WTC11 (cell line): Measurements from ENCODE around the gene DDIT4L. TPM values are rescaled to one million over a fixed set of nuclear protein-coding genes. Genes with fewer than 3 reads are reported as not detected.

Experiments used
- ATAC-seq: fragments of 200-7000 bp; cut with Tn5 transposase; 2 replicates; pipeline ENCODE4 v1.10.0; 2021; ENCODE audit warnings: mild to moderate bottlenecking, moderate library complexity
- CTCF ChIA-PET: fragments of 300-600 bp; sonication (Branson Sonifier 250); formaldehyde crosslinking; loops from one replicate; lab custom pipeline; 2021; ENCODE audit warnings: antibody characterized with exemption; lab: Charles Lee
- POLR2A ChIA-PET: fragments of 350-600 bp; sonication (Branson Sonifier 250); formaldehyde crosslinking; loops from one replicate; lab custom pipeline; 2021; ENCODE audit warnings: antibody characterized with exemption; lab: Charles Lee
- DNase-seq: peaks from one replicate; pipeline ENCODE4 v3.0.0; 2021; ENCODE audit warnings: low spot score
- H3K27ac Mint-ChIP-seq: 2 replicates; pipeline ENCODE4 v1.8.0; 2021; ENCODE audit warnings: mixed read lengths
- H3K27me3 Mint-ChIP-seq: 2 replicates; pipeline ENCODE4 v1.8.0; 2021; ENCODE audit warnings: low read depth, mild to moderate bottlenecking, moderate library complexity, mixed read lengths
- H3K36me3 Mint-ChIP-seq: 2 replicates; pipeline ENCODE4 v1.8.0; 2021; ENCODE audit warnings: mixed read lengths
- H3K4me1 Mint-ChIP-seq: 2 replicates; pipeline ENCODE4 v1.8.0; 2022; ENCODE audit warnings: mixed read lengths
- H3K4me3 Mint-ChIP-seq: 2 replicates; pipeline ENCODE4 v1.8.0; 2021; ENCODE audit warnings: mild to moderate bottlenecking, moderate library complexity, mixed read lengths
- H3K9me3 Mint-ChIP-seq: 2 replicates; pipeline ENCODE4 v1.8.0; 2021; ENCODE audit warnings: mixed read lengths
- ESRRA ChIP-seq: sonication (generic); formaldehyde crosslinking; IDR thresholded peaks from 2 replicates; pipeline ENCODE4 v1.8.1; 2022; ENCODE audit warnings: mild to moderate bottlenecking, missing genetic modification reagents, borderline replicate concordance
- ETV6 ChIP-seq: sonication (generic); formaldehyde crosslinking; IDR thresholded peaks from 2 replicates; pipeline ENCODE4 v1.8.1; 2022; ENCODE audit warnings: mild to moderate bottlenecking, missing genetic modification reagents
- FOXJ3 ChIP-seq: sonication (generic); formaldehyde crosslinking; IDR thresholded peaks from 2 replicates; pipeline ENCODE4 v1.9.0; 2021; ENCODE audit warnings: missing genetic modification reagents, mild to moderate bottlenecking, borderline replicate concordance
- FOXK1 ChIP-seq: sonication (generic); formaldehyde crosslinking; IDR thresholded peaks from 2 replicates; pipeline ENCODE4 v1.8.0; 2022; ENCODE audit warnings: mild to moderate bottlenecking, moderate library complexity, missing genetic modification reagents
- FOXP1 ChIP-seq: sonication (generic); formaldehyde crosslinking; IDR thresholded peaks from 2 replicates; pipeline ENCODE4 v1.8.0; 2022; ENCODE audit warnings: missing genetic modification reagents, mild to moderate bottlenecking, moderate library complexity, borderline replicate concordance
- GABPB1 ChIP-seq: sonication (generic); formaldehyde crosslinking; IDR thresholded peaks from 2 replicates; pipeline ENCODE4 v1.8.1; 2023; ENCODE audit warnings: mild to moderate bottlenecking, missing genetic modification reagents
- KAT7 ChIP-seq: sonication (generic); formaldehyde crosslinking; IDR thresholded peaks from 2 replicates; pipeline ENCODE4 v1.8.1; 2023; ENCODE audit warnings: missing genetic modification reagents, mild to moderate bottlenecking, borderline replicate concordance
- ZNF138 ChIP-seq: sonication (generic); formaldehyde crosslinking; conservative IDR thresholded peaks from 2 replicates; pipeline ENCODE4 v1.8.1; 2022; ENCODE audit warnings: mild to moderate bottlenecking, moderate library complexity, missing genetic modification reagents
- ZNF396 ChIP-seq: fragments of 250-450 bp; sonication (Bioruptor Pico); IDR thresholded peaks from 2 replicates; pipeline ENCODE4 v1.8.0; 2021; ENCODE audit warnings: mild to moderate bottlenecking, moderate library complexity, borderline replicate concordance
- ZNF423 ChIP-seq: fragments of 250-450 bp; sonication (Bioruptor Pico); IDR thresholded peaks from 2 replicates; pipeline ENCODE4 v2.1.2; 2022; ENCODE audit warnings: mild to moderate bottlenecking, moderate library complexity
- total RNA-seq: library from RNA; stranded (reverse); gene quantifications from 3 replicates; pipeline ENCODE4 v1.2.3, GENCODE V29; 2021
- TF ChIP-seq, protein P1 (sequence below): sonication (generic); formaldehyde crosslinking; IDR thresholded peaks from 2 replicates; pipeline ENCODE4 v1.8.1; 2022; ENCODE audit warnings: mild to moderate bottlenecking, moderate library complexity, missing genetic modification reagents
- TF ChIP-seq, protein P2 (sequence below): sonication (generic); formaldehyde crosslinking; conservative IDR thresholded peaks from 2 replicates; pipeline ENCODE4 v1.8.1; 2023; ENCODE audit warnings: mild to moderate bottlenecking, low read depth, missing genetic modification reagents, moderate library complexity
- TF ChIP-seq, protein P3 (sequence below): sonication (generic); formaldehyde crosslinking; IDR thresholded peaks from 2 replicates; pipeline ENCODE4 v1.8.0; 2023; ENCODE audit warnings: mild to moderate bottlenecking, missing genetic modification reagents
- TF ChIP-seq, protein P4 (sequence below): sonication (generic); formaldehyde crosslinking; IDR thresholded peaks from 2 replicates; pipeline ENCODE4 v1.8.1; 2023; ENCODE audit warnings: mild to moderate bottlenecking, moderate library complexity, missing genetic modification reagents
- TF ChIP-seq, protein P5 (sequence below): sonication (generic); formaldehyde crosslinking; IDR thresholded peaks from 2 replicates; pipeline ENCODE4 v1.8.1; 2023; ENCODE audit warnings: mild to moderate bottlenecking, missing genetic modification reagents, moderate library complexity
- TF ChIP-seq, protein P6 (sequence below): sonication (generic); formaldehyde crosslinking; IDR thresholded peaks from 2 replicates; pipeline ENCODE4 v1.8.1; 2022; ENCODE audit warnings: low read depth, missing genetic modification reagents, borderline replicate concordance
- TF ChIP-seq, protein P7 (sequence below): sonication (generic); formaldehyde crosslinking; IDR thresholded peaks from 2 replicates; pipeline ENCODE4 v1.8.1; 2022; ENCODE audit warnings: missing genetic modification reagents, borderline replicate concordance

DDIT4L gene
- total RNA-seq, 1 experiment from 2014 or later: 3.8 TPM

DNA sequence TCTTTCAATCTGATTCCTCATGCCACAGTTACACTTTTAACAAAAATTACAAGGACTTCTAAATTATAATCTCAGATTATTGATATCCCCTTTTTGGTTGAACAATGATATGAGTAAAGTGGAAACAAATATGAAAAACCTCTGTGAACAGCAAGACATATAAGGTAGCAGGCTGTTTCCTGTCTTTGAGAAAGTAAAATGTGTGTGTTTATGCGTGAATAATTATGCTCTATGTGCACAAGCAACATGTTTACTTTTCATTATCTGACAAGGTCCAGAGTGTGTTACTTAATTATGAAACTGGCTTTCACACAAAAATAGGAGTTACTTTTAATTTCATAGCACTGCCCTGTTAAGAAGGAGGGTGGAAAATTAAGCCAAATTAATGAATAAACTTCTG lies 43.1 kb downstream of the DDIT4L start:
- Mint-ChIP-seq H3K9me3 (no peaks in the 10 kb centered on the region), H3K27ac (no peak overlapping the region), H3K36me3 (no peaks in the 10 kb centered on the region), H3K27me3 (no peaks in the 10 kb centered on the region), H3K4me3 (no peak overlapping the region), H3K4me1 (no peaks in the 10 kb centered on the region)
- CTCF ChIA-PET: no interaction called here
- DNase-seq (no peak), ATAC-seq (no peak)
- POLR2A ChIA-PET: interaction anchor here (0.5 kb wide), 1 partner anchor 21 kb away, joined by 3 read pairs; no protein-coding TSS in a partner anchor
- TF ChIP-seq, protein P1, sequence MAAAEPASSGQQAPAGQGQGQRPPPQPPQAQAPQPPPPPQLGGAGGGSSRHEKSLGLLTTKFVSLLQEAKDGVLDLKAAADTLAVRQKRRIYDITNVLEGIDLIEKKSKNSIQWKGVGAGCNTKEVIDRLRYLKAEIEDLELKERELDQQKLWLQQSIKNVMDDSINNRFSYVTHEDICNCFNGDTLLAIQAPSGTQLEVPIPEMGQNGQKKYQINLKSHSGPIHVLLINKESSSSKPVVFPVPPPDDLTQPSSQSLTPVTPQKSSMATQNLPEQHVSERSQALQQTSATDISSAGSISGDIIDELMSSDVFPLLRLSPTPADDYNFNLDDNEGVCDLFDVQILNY: no peak
- TF ChIP-seq ZNF138 (CRISPR knock-in tag) (no peak), GABPB1 (CRISPR knock-in tag) (no peak), ZNF423 (CRISPR knock-in tag) (no peak), FOXK1 (CRISPR knock-in tag) (no peak), ZNF396 (CRISPR knock-in tag) (no peak), ETV6 (CRISPR knock-in tag) (no peak)
- TF ChIP-seq, protein P2, sequence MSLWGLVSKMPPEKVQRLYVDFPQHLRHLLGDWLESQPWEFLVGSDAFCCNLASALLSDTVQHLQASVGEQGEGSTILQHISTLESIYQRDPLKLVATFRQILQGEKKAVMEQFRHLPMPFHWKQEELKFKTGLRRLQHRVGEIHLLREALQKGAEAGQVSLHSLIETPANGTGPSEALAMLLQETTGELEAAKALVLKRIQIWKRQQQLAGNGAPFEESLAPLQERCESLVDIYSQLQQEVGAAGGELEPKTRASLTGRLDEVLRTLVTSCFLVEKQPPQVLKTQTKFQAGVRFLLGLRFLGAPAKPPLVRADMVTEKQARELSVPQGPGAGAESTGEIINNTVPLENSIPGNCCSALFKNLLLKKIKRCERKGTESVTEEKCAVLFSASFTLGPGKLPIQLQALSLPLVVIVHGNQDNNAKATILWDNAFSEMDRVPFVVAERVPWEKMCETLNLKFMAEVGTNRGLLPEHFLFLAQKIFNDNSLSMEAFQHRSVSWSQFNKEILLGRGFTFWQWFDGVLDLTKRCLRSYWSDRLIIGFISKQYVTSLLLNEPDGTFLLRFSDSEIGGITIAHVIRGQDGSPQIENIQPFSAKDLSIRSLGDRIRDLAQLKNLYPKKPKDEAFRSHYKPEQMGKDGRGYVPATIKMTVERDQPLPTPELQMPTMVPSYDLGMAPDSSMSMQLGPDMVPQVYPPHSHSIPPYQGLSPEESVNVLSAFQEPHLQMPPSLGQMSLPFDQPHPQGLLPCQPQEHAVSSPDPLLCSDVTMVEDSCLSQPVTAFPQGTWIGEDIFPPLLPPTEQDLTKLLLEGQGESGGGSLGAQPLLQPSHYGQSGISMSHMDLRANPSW (CRISPR knock-in tag): no peak
- TF ChIP-seq, protein P3, sequence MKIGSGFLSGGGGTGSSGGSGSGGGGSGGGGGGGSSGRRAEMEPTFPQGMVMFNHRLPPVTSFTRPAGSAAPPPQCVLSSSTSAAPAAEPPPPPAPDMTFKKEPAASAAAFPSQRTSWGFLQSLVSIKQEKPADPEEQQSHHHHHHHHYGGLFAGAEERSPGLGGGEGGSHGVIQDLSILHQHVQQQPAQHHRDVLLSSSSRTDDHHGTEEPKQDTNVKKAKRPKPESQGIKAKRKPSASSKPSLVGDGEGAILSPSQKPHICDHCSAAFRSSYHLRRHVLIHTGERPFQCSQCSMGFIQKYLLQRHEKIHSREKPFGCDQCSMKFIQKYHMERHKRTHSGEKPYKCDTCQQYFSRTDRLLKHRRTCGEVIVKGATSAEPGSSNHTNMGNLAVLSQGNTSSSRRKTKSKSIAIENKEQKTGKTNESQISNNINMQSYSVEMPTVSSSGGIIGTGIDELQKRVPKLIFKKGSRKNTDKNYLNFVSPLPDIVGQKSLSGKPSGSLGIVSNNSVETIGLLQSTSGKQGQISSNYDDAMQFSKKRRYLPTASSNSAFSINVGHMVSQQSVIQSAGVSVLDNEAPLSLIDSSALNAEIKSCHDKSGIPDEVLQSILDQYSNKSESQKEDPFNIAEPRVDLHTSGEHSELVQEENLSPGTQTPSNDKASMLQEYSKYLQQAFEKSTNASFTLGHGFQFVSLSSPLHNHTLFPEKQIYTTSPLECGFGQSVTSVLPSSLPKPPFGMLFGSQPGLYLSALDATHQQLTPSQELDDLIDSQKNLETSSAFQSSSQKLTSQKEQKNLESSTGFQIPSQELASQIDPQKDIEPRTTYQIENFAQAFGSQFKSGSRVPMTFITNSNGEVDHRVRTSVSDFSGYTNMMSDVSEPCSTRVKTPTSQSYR (CRISPR knock-in tag): no peak
- TF ChIP-seq, protein P4, sequence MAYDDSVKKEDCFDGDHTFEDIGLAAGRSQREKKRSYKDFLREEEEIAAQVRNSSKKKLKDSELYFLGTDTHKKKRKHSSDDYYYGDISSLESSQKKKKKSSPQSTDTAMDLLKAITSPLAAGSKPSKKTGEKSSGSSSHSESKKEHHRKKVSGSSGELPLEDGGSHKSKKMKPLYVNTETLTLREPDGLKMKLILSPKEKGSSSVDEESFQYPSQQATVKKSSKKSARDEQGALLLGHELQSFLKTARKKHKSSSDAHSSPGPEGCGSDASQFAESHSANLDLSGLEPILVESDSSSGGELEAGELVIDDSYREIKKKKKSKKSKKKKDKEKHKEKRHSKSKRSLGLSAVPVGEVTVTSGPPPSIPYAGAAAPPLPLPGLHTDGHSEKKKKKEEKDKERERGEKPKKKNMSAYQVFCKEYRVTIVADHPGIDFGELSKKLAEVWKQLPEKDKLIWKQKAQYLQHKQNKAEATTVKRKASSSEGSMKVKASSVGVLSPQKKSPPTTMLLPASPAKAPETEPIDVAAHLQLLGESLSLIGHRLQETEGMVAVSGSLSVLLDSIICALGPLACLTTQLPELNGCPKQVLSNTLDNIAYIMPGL (CRISPR knock-in tag): no peak
- TF ChIP-seq, protein P5, sequence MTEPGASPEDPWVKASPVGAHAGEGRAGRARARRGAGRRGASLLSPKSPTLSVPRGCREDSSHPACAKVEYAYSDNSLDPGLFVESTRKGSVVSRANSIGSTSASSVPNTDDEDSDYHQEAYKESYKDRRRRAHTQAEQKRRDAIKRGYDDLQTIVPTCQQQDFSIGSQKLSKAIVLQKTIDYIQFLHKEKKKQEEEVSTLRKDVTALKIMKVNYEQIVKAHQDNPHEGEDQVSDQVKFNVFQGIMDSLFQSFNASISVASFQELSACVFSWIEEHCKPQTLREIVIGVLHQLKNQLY (CRISPR knock-in tag): no peak

DNA sequence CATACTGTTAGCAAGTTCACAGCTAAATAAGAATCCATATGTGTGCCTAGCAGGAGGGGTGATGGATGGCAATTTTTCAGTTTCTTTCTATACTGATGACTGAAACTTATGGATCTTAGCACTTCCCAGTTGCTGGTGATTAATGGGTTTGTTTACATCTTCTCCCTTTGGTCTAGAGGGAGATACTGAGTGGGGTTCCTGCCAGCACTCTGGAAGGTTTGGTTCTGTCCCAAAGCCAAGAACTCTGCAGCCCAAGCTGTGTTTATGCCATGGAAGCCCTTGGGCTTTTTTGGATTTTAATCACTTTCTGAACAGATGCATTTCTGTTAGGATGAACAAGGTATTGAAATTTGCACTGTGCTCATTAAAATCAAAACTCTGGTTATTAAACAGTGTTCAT lies 43.5 kb downstream of the DDIT4L start:
- ATAC-seq (no peak), DNase-seq (no peak)
- H3K4me3 Mint-ChIP-seq: no peak overlapping the region
- H3K36me3 Mint-ChIP-seq: no peaks in the 10 kb centered on the region
- H3K9me3 Mint-ChIP-seq: peaks cover 3% of the 10 kb centered on the region; the same call in 1 of the 2 replicates
- ChIA-PET POLR2A (interaction anchor here (0.5 kb wide), 1 partner anchor 21 kb away, joined by 3 read pairs; no protein-coding TSS in a partner anchor), CTCF (no interaction called here)
- H3K27me3 Mint-ChIP-seq: no peaks in the 10 kb centered on the region
- H3K27ac Mint-ChIP-seq: no peak overlapping the region
- H3K4me1 Mint-ChIP-seq: no peaks in the 10 kb centered on the region
- TF ChIP-seq, protein P4 (CRISPR knock-in tag): no peak
- TF ChIP-seq FOXJ3 (no peak), ZNF423 (CRISPR knock-in tag) (no peak), KAT7 (CRISPR knock-in tag) (no peak), FOXP1 (no peak), ESRRA (CRISPR knock-in tag) (no peak)
- TF ChIP-seq, protein P6, sequence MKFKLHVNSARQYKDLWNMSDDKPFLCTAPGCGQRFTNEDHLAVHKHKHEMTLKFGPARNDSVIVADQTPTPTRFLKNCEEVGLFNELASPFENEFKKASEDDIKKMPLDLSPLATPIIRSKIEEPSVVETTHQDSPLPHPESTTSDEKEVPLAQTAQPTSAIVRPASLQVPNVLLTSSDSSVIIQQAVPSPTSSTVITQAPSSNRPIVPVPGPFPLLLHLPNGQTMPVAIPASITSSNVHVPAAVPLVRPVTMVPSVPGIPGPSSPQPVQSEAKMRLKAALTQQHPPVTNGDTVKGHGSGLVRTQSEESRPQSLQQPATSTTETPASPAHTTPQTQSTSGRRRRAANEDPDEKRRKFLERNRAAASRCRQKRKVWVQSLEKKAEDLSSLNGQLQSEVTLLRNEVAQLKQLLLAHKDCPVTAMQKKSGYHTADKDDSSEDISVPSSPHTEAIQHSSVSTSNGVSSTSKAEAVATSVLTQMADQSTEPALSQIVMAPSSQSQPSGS: no peak
- TF ChIP-seq, protein P7, sequence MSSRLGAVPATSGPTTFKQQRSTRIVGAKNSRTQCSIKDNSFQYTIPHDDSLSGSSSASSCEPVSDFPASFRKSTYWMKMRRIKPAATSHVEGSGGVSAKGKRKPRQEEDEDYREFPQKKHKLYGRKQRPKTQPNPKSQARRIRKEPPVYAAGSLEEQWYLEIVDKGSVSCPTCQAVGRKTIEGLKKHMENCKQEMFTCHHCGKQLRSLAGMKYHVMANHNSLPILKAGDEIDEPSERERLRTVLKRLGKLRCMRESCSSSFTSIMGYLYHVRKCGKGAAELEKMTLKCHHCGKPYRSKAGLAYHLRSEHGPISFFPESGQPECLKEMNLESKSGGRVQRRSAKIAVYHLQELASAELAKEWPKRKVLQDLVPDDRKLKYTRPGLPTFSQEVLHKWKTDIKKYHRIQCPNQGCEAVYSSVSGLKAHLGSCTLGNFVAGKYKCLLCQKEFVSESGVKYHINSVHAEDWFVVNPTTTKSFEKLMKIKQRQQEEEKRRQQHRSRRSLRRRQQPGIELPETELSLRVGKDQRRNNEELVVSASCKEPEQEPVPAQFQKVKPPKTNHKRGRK (CRISPR knock-in tag): no peak
